ENCODE data around the gene CLIC5. TPM values are rescaled to one million over a fixed set of nuclear protein-coding genes. Genes with fewer than 3 reads are reported as not detected.

CLIC5 gene
- total and polyA plus RNA-seq, 11 donors: 63.0 to 381 (median 244) TPM

DNA sequence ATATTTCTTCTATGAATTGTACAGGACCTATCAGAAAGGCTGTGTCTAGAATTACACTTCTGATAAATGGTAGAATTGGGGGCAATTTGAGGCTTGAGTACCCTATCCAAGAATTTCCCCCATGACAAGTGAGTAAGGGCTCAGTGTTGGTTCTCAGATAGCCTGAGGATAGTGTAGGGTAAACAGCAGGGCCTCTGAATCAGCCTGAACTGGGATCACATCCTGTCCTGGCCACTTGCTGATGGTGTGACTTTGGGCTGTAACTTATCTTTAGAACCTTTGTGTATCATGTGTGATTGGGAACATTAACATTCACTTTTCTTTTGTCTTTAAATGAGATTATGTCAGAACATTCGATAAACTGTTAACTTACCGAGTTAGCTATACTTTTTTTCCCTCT lies 151.0 kb downstream of the CLIC5 start:
- ATAC-seq (no peak), DNase-seq (no peak)
- no peaks in the 10 kb centered on the region for H3K36me3 ChIP-seq
- no peak overlapping the region for H3K27ac ChIP-seq
- H3K4me3 ChIP-seq: no peak overlapping the region
- no peaks in the 10 kb centered on the region for H3K27me3 ChIP-seq
- no peaks in the 10 kb centered on the region for H3K4me1 ChIP-seq
- H3K9me3 ChIP-seq: no peaks in the 10 kb centered on the region
- intact Hi-C loops (cut with DNase I): no loop called here
- TF ChIP-seq, protein P1, sequence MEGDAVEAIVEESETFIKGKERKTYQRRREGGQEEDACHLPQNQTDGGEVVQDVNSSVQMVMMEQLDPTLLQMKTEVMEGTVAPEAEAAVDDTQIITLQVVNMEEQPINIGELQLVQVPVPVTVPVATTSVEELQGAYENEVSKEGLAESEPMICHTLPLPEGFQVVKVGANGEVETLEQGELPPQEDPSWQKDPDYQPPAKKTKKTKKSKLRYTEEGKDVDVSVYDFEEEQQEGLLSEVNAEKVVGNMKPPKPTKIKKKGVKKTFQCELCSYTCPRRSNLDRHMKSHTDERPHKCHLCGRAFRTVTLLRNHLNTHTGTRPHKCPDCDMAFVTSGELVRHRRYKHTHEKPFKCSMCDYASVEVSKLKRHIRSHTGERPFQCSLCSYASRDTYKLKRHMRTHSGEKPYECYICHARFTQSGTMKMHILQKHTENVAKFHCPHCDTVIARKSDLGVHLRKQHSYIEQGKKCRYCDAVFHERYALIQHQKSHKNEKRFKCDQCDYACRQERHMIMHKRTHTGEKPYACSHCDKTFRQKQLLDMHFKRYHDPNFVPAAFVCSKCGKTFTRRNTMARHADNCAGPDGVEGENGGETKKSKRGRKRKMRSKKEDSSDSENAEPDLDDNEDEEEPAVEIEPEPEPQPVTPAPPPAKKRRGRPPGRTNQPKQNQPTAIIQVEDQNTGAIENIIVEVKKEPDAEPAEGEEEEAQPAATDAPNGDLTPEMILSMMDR (IDR thresholded peaks at IDR 0.05): no peak
- TF ChIP-seq POLR2A (IDR thresholded peaks at IDR 0.05): no peak
- 76 to 93% (median 81%) methylated on average over 2 of the region's 2 CpGs for WGBS, 4 donors

DNA sequence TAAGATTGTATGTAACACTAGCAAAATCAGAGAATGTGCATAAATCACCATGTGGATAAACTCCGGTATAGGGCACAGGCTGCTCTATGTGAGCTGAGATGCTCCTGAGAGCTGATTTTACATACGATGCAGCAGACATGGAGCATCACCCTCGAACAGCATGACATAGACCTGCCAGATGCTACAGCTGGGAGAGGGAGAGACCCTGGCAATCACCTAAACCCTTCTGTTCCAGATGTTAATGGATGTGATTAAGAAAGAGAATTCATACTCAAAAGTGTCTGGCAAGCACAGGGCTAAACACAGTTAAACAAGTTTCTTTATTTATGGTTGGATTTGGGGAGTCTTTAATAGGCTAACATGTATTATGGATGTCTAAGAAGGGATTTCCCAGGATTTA lies 157.0 kb downstream of the CLIC5 start:
- intact Hi-C loops (cut with DNase I): no loop called here
- peaks cover 0 to 8% (median 0%) of the 10 kb centered on the region in 12 donors for H3K4me1 ChIP-seq
- DNase-seq: no peak
- peaks cover 0 to 4% (median 0%) of the 10 kb centered on the region in 9 donors for H3K27me3 ChIP-seq
- no peaks in the 10 kb centered on the region for H3K9me3 ChIP-seq
- H3K36me3 ChIP-seq: no peaks in the 10 kb centered on the region
- H3K4me3 ChIP-seq: no peak overlapping the region
- no peak for ATAC-seq
- 75 to 85% (median 81%) methylated on average over 3 of the region's 3 CpGs for WGBS, 4 donors
- H3K27ac ChIP-seq: no peak overlapping the region
- no peak for TF ChIP-seq POLR2A (IDR thresholded peaks at IDR 0.05)
- TF ChIP-seq, protein P1 (IDR thresholded peaks at IDR 0.05): no peak

GRCh38 chr6:45857827-45858226 lies 157.8 kb downstream of the CLIC5 start:
- Histone ChIP-seq H3K27me3 (peaks cover 0 to 4% (median 0%) of the 10 kb centered on the region in 9 donors), H3K36me3 (no peaks in the 10 kb centered on the region), H3K9me3 (no peaks in the 10 kb centered on the region), H3K4me1 (peaks cover 0 to 8% (median 0%) of the 10 kb centered on the region in 12 donors), H3K4me3 (no peak overlapping the region), H3K27ac (no peak overlapping the region)
- no peak for DNase-seq
- ATAC-seq: no peak
- TF ChIP-seq, protein P1 (IDR thresholded peaks at IDR 0.05): no peak
- no peak for TF ChIP-seq POLR2A (IDR thresholded peaks at IDR 0.05)
- WGBS, 4 donors: 90 to 93% (median 91%) methylated on average over 2 of the region's 2 CpGs
- intact Hi-C loops (cut with DNase I): no loop called here

- WGBS, 4 donors: 74 to 80% (median 78%) methylated on average over 3 of the region's 3 CpGs
- peaks cover 0 to 8% (median 0%) of the 10 kb centered on the region in 12 donors for H3K4me1 ChIP-seq
- H3K9me3 ChIP-seq: no peaks in the 10 kb centered on the region
- no peak overlapping the region for H3K27ac ChIP-seq
- TF ChIP-seq, protein P1 (IDR thresholded peaks at IDR 0.05): no peak
- no peak for TF ChIP-seq POLR2A (IDR thresholded peaks at IDR 0.05)
- no peak overlapping the region for H3K4me3 ChIP-seq
- intact Hi-C loops (cut with DNase I): no loop called here
- DNase-seq (no peak), ATAC-seq (no peak)
- H3K27me3 ChIP-seq: peaks cover 0 to 4% (median 0%) of the 10 kb centered on the region in 9 donors
- H3K36me3 ChIP-seq: no peaks in the 10 kb centered on the region
Measured at GRCh38 chr6:45855642-45856394, 159.8 kb downstream of the CLIC5 start.
